HG02981 (cell line): ENCODE measurements around the gene OR5H14.
A peak's percentile ranks its signal among the peaks of the same experiment; 100 is the strongest.
"Not testable (repeated sequence)": the region's sequence is repeated elsewhere in the genome, so short reads cannot be mapped to it uniquely, and the experiment has no call there.

Source experiments
- ATAC-seq: cut with Tn5 transposase; IDR thresholded peaks from one replicate; pipeline ENCODE4 v1.9.1; 2021; ENCODE audit warnings: mild to moderate bottlenecking, moderate library complexity; ENCODE audit not compliant: unreplicated experiment

OR5H14 gene

GRCh38 chr3:98147179-98147578, at the start of gene OR5H14:
Gene OR5H14 (plus strand): TSS chr3:98147479. CDS start chr3:98149386, 1,907 bp downstream.
- no peak for ATAC-seq

DNA sequence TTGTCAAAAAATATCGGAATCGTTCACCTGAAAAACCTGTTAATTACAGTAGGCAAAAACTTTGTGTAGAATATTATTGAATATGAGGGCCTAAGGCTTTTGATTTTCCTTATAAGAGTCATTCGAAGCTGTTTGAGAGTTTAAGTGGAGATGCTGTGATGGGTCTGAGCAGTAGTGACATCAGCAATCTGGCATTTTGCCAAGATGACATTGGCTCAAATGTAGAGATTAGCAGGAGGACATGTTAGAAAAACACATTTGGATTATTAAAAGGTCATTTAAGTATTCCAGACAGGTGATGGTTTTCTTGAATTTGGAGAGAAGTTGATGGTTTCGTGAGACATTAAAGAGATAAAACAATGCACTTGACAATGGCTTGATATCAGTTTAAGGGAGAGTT, 47.4 kb upstream of the OR5H14 start:
- ATAC-seq = no peak

DNA sequence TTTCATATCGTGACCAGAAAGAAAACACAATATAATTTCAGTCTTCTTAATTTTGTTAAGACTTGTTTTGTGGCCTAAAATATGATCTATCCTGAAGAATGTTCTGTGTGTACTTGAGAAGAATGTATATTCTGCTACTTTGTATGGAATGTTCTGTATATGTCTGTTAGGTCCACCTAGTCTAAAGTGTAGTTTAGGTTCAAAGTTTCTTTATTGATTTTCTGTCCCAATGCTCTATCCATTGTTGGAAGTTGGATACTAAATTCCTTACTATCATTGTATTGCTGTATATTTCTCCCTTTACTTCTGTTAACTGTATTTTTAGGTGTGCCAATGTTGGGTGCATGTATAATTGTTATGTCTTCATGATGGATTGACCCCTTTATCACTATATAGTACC, 39.1 kb upstream of the OR5H14 start:
- ATAC-seq = no peak

DNA sequence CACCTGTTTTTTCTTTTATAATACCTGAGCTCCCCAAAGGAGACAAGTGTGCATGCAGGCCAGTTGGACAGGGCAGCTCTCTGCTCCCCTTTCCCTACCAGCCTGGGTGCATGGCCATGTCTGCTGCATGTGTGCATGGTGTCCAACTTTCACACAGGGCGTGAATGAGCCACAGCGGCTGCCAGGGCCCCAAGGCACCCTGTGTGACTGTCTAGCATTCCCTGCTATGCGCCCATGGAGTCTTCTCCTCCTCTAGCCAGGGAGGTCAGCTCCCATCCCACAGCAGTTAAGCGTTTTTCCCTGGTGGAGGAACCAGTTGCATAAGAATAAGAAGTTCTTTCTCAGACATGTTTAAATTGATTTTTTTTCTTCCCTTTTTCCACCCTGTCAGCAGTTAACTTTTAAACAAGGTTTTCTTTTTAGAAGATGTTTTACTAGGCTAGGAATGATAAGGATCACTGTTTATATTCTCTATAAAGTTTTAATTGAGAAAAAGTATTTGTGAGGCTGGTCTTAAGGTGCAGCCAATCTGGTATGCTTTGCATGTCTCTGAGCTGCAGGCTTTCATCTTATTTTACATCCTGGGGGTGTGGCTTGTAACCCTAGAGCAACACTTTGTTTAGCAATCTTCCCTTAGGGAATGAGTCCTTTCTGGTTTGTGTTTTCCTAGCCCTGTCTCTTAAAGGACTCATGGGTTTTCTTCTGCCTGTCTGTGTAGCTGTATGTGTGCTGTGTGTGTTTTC, 37.3 kb upstream of the OR5H14 start:
- ATAC-seq = no peak

DNA sequence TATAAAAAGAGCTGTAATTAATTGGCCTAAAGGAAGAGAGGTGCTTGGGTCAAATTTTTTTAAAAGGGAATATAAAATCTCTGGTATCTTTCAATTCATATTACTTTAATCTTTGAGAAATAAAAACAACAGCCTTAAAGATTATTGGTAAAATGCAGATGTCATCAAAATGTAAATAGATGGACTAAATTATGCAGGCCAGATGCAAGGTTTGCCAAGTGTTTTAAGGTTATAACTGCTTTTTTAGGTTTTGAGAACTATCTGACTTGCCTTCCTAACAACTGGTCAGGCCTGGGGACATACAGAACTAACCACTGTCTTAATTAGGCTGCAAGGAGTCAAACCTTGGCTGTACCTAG, 36.8 kb upstream of the OR5H14 start:
- no peak for ATAC-seq

- ATAC-seq = no peak
These were observed 33.0 kb upstream of the OR5H14 start for GRCh38 chr3:98114264-98114663.

- no peak for ATAC-seq
These were observed 31.6 kb upstream of the OR5H14 start for GRCh38 chr3:98115717-98116116.

DNA sequence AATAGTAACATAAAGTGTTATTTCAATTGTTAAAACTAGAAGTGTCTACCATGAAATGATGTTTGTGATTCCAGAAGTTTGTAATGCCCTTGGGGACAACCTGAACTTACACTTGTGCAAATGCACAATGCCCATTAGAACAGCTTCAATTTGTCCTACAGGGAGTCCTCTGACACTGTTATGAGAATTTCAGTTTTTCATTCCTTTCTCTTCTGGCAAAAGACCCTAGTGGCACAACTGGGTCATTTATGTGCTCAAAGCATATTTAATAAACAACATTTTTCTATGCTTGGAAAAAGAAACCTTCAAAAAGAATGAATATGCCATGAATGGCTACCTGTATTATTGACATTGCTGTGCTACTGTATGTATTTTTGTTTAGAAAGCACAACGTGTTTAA, 16.9 kb upstream of the OR5H14 start, which contains the start of gene OR5H1:
Gene OR5H1, plus strand, starts transcription at position 301 of the 400 bp plus-strand sequence. CDS start 1,977 bp downstream, outside the sequence.
- ATAC-seq = no peak

DNA sequence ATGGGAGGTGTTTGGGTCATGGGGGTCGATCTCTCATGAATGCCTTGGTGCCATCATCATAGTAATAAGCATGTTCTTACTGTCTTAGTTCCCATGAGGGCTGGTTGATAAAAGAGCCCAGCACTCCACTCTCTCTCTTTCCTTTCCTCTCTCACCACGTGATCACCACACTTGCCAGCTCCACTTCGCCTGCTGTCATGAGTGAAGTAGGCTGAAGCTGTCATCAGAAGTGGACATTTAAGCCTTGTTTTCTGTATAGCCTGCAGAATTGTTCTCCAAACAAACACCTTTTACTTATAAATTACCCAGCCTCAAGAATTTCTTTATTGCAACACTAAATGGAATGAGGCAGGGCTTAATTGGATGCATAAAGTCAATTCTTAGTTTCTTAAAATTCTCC, 10.6 kb upstream of the OR5H14 start:
- ATAC-seq = no peak

DNA sequence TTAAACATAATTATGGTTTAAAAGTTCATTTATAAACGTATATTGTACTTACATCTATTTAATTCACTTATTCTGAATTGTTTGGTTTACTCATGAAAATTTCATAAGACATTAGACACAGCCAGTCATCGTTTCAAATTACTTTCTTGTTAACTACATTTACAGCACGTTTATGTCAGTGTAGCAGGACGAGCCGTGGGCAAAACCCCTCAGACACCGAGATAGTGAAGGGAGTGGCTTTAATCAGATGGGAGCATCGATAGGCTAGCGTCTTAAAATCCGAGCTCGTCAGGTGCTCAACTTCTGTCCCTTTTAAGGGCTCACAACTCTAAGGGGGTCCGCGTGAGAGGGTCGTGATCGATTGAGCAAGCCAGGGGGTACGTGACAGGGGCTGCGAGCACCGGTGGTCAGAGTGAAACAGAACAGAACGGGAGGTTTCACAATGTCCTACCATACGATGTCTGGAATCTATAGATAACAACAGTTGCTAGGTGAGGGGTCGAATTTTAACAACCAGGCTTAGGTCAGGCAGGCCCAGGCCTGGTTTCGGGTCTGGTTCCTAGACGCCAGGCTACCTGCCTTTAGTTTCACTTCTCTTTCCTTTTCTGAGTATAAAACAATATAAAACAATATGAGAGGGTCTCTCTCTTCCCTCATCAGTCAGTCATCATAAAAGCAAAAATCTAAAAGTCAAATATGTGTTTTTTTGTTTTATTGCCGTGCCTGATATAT, 9.3 kb upstream of the OR5H14 start:
- not testable (repeated sequence) for ATAC-seq

- ATAC-seq = no peak
These were observed 6.7 kb upstream of the OR5H14 start for GRCh38 chr3:98140531-98140930.

GRCh38 chr3:98148751-98149150, 1.5 kb downstream of the OR5H14 start:
- no peak for ATAC-seq

GRCh38 chr3:98149456-98149855, 2.2 kb downstream of the OR5H14 start:
- ATAC-seq = not testable (repeated sequence)

- ATAC-seq = no peak
These were observed 4.0 kb downstream of the OR5H14 start for GRCh38 chr3:98151241-98151640.

DNA sequence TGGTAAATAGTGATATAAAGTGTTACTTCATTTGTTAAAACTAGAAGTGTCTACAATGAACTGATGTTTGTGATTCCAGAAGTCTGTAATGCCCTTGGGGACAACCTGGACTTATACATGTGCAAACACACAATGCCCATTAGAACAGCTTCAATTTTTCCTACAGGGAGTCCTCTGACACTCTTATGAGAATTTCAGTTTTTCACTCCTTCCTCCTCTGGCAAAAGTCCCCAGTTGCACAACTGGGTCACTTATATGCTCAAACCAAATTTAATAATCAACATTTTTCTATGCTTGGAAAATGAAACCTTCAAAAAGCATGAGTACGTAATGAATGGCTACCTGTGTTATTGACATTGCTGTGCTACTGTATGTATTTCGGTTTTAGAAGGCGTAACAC, 19.1 kb downstream of the OR5H14 start, which contains the start of gene OR5H15:
Gene OR5H15, plus strand, starts transcription at position 301 of the 400 bp plus-strand sequence. CDS start 2,004 bp downstream, outside the sequence.
- ATAC-seq = no peak

- ATAC-seq = no peak
These were observed 23.8 kb downstream of the OR5H14 start for GRCh38 chr3:98171071-98171470.

- ATAC-seq = no peak
These were observed 25.3 kb downstream of the OR5H14 start for GRCh38 chr3:98172621-98173020.

- no peak for ATAC-seq
These were observed 33.1 kb downstream of the OR5H14 start for GRCh38 chr3:98180319-98180890.

GRCh38 chr3:98182196-98182595, 34.9 kb downstream of the OR5H14 start:
- ATAC-seq = no peak

DNA sequence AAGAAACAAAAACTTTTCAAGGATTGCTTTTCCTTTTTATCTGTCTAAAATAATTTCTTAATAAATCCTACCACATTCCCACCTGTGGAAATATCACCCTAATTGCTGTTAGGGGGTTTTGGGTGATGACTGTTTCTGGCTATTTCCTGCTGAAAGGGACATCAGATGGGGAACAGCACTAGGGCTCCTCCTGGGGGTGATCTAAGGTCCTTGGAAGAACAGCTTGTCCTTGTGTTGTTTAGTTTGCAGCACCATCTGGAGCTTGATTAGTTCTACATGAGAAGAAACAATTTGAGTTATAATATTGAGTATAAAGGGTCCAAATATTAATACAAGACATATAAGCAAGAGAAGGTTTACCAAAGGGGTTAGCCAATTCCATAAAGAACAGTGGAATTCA, 37.9 kb downstream of the OR5H14 start:
- no peak for ATAC-seq

GRCh38 chr3:98188545-98188944, 41.3 kb downstream of the OR5H14 start:
- peak; percentile 60 for ATAC-seq

DNA sequence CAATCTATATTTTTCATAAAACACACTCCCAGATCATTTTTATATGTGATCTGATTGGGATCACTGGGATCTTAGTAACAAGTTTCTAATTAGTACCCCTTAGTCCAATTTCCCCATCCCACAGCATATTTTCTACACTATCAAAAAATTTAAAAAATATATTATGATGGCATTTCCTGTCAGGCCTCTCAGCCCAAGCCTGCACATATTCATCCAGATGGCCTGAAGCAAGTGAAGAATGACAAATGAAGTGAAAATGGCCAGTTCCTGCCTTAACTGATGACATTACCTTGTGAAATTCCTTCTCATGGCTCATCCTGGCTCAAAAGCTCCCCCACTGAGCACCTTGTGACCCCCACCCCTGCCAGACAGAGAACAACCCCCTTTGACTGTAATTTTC, 43.6 kb downstream of the OR5H14 start:
- not testable (repeated sequence) for ATAC-seq
